Measurements from ENCODE around the gene SYT14. TPM values are rescaled to one million over a fixed set of nuclear protein-coding genes. Genes with fewer than 3 reads are reported as not detected.

SYT14 gene
- total and polyA plus RNA-seq, 2 experiments from 2014 or later = 0.55 to 1.7 TPM

GRCh38 chr1:209948155-209948554, 10.1 kb downstream of the SYT14 start:
- H3K4me3 ChIP-seq = no peak overlapping the region
- no peak overlapping the region for H3K4me2 ChIP-seq (ENCODE audit: unreplicated experiment)
- WGBS, 2 experiments (ENCODE audit: low coverage in 1 of 2, low lambda C conversion rate in 2 of 2, missing lambda C conversion rate in 2 of 2) = 35 to 42% methylated on average over 3 of the region's 3 CpGs
- H3K27ac ChIP-seq = no peak overlapping the region
- no peaks in the 10 kb centered on the region for H3F3A ChIP-seq (ENCODE audit: insufficient read depth)
- H3K27me3 ChIP-seq (replicated peaks; ENCODE audit: insufficient read depth) = no peaks in the 10 kb centered on the region
- no peaks in the 10 kb centered on the region for H3K9me3 ChIP-seq (ENCODE audit: low read depth)
- TF ChIP-seq EZH2 (IDR thresholded peaks at IDR 0.05; ENCODE audit: insufficient read depth, poor library complexity, severe bottlenecking) = no peak
- no peak for TF ChIP-seq EZH2phosphoT487 (IDR thresholded peaks at IDR 0.05; ENCODE audit: insufficient read depth, low read depth)
- in situ Hi-C loops (cut with MboI) = no loop called here
- H3K9me2 ChIP-seq (ENCODE audit: insufficient read depth) = no peaks in the 10 kb centered on the region
- no peaks in the 10 kb centered on the region for H3K36me3 ChIP-seq (ENCODE audit: low read depth)
- H2AFZ ChIP-seq = no peak overlapping the region
- H3K79me2 ChIP-seq (ENCODE audit: insufficient read depth) = no peaks in the 10 kb centered on the region
- H4K20me1 ChIP-seq (ENCODE audit: insufficient read depth) = no peaks in the 10 kb centered on the region
- no peak overlapping the region for H3K9ac ChIP-seq
- H3K4me1 ChIP-seq (ENCODE audit: insufficient read depth) = no peaks in the 10 kb centered on the region
- no peak for DNase-seq

- no peak overlapping the region for H3K27ac ChIP-seq
- WGBS, 2 experiments (ENCODE audit: low coverage in 1 of 2, low lambda C conversion rate in 2 of 2, missing lambda C conversion rate in 2 of 2) = 89% methylated on average over 2 of the region's 2 CpGs
- no peak overlapping the region for H3K9ac ChIP-seq
- no peaks in the 10 kb centered on the region for H3K4me1 ChIP-seq (ENCODE audit: insufficient read depth)
- H3K79me2 ChIP-seq (ENCODE audit: insufficient read depth) = no peaks in the 10 kb centered on the region
- no peak for TF ChIP-seq EZH2 (IDR thresholded peaks at IDR 0.05; ENCODE audit: insufficient read depth, poor library complexity, severe bottlenecking)
- no peak for TF ChIP-seq EZH2phosphoT487 (IDR thresholded peaks at IDR 0.05; ENCODE audit: insufficient read depth, low read depth)
- in situ Hi-C loops (cut with MboI) = no loop called here
- H3F3A ChIP-seq (ENCODE audit: insufficient read depth) = no peaks in the 10 kb centered on the region
- no peak overlapping the region for H2AFZ ChIP-seq
- no peaks in the 10 kb centered on the region for H3K9me3 ChIP-seq (ENCODE audit: low read depth)
- H3K27me3 ChIP-seq (replicated peaks; ENCODE audit: insufficient read depth) = no peaks in the 10 kb centered on the region
- no peak for DNase-seq
- no peaks in the 10 kb centered on the region for H4K20me1 ChIP-seq (ENCODE audit: insufficient read depth)
- H3K4me2 ChIP-seq (ENCODE audit: unreplicated experiment) = no peak overlapping the region
- no peaks in the 10 kb centered on the region for H3K9me2 ChIP-seq (ENCODE audit: insufficient read depth)
- H3K4me3 ChIP-seq = no peak overlapping the region
- no peaks in the 10 kb centered on the region for H3K36me3 ChIP-seq (ENCODE audit: low read depth)
Observed at GRCh38 chr1:209956116-209956515, 18.1 kb downstream of the SYT14 start.

- Histone ChIP-seq H3K27me3 (replicated peaks; ENCODE audit: insufficient read depth) (no peaks in the 10 kb centered on the region), H3K9me3 (ENCODE audit: low read depth) (no peaks in the 10 kb centered on the region), H3K79me2 (ENCODE audit: insufficient read depth) (no peaks in the 10 kb centered on the region), H3K9ac (no peak overlapping the region), H3F3A (ENCODE audit: insufficient read depth) (no peaks in the 10 kb centered on the region), H3K27ac (no peak overlapping the region), H3K36me3 (ENCODE audit: low read depth) (no peaks in the 10 kb centered on the region), H2AFZ (no peak overlapping the region), H3K4me3 (no peak overlapping the region), H4K20me1 (ENCODE audit: insufficient read depth) (no peaks in the 10 kb centered on the region), H3K4me2 (ENCODE audit: unreplicated experiment) (no peak overlapping the region), H3K4me1 (ENCODE audit: insufficient read depth) (no peaks in the 10 kb centered on the region), H3K9me2 (ENCODE audit: insufficient read depth) (no peaks in the 10 kb centered on the region)
- 71% methylated on average over 2 of the region's 2 CpGs for WGBS, 2 experiments (ENCODE audit: low coverage in 1 of 2, low lambda C conversion rate in 2 of 2, missing lambda C conversion rate in 2 of 2)
- no peak for DNase-seq
- TF ChIP-seq EZH2 (IDR thresholded peaks at IDR 0.05; ENCODE audit: insufficient read depth, poor library complexity, severe bottlenecking) (no peak), EZH2phosphoT487 (IDR thresholded peaks at IDR 0.05; ENCODE audit: insufficient read depth, low read depth) (no peak)
- in situ Hi-C loops (cut with MboI) = no loop called here
Observed at GRCh38 chr1:209959623-209960022, 21.6 kb downstream of the SYT14 start.

GRCh38 chr1:209960926-209961325, 22.9 kb downstream of the SYT14 start:
- WGBS, 2 experiments (ENCODE audit: low coverage in 1 of 2, low lambda C conversion rate in 2 of 2, missing lambda C conversion rate in 2 of 2) = 23 to 24% methylated on average over 2 of the region's 2 CpGs
- no peaks in the 10 kb centered on the region for H3K9me3 ChIP-seq (ENCODE audit: low read depth)

GRCh38 chr1:209962388-209962787, 24.4 kb downstream of the SYT14 start:
- no peak for DNase-seq
- Histone ChIP-seq H3K4me2 (ENCODE audit: unreplicated experiment) (no peak overlapping the region), H4K20me1 (ENCODE audit: insufficient read depth) (no peaks in the 10 kb centered on the region), H3K36me3 (ENCODE audit: low read depth) (no peaks in the 10 kb centered on the region), H3K9me2 (ENCODE audit: insufficient read depth) (no peaks in the 10 kb centered on the region), H2AFZ (no peak overlapping the region), H3K4me3 (no peak overlapping the region), H3K79me2 (ENCODE audit: insufficient read depth) (no peaks in the 10 kb centered on the region), H3K9me3 (ENCODE audit: low read depth) (no peaks in the 10 kb centered on the region), H3K9ac (no peak overlapping the region), H3F3A (ENCODE audit: insufficient read depth) (no peaks in the 10 kb centered on the region), H3K27me3 (replicated peaks; ENCODE audit: insufficient read depth) (no peaks in the 10 kb centered on the region), H3K27ac (no peak overlapping the region), H3K4me1 (ENCODE audit: insufficient read depth) (no peaks in the 10 kb centered on the region)
- in situ Hi-C loops (cut with MboI) = no loop called here
- TF ChIP-seq EZH2phosphoT487 (IDR thresholded peaks at IDR 0.05; ENCODE audit: insufficient read depth, low read depth) = no peak
- no peak for TF ChIP-seq EZH2 (IDR thresholded peaks at IDR 0.05; ENCODE audit: insufficient read depth, poor library complexity, severe bottlenecking)
- 57 to 61% methylated on average over 4 of the region's 4 CpGs for WGBS, 2 experiments (ENCODE audit: low coverage in 1 of 2, low lambda C conversion rate in 2 of 2, missing lambda C conversion rate in 2 of 2)

More at GRCh38 chr1:209960926-209961325, 22.9 kb downstream of the SYT14 start:
- DNase-seq = no peak
- Histone ChIP-seq H4K20me1 (ENCODE audit: insufficient read depth) (no peaks in the 10 kb centered on the region), H3K36me3 (ENCODE audit: low read depth) (no peaks in the 10 kb centered on the region), H3K27ac (no peak overlapping the region), H3K9me2 (ENCODE audit: insufficient read depth) (no peaks in the 10 kb centered on the region), H2AFZ (no peak overlapping the region), H3K27me3 (replicated peaks; ENCODE audit: insufficient read depth) (no peaks in the 10 kb centered on the region), H3K79me2 (ENCODE audit: insufficient read depth) (no peaks in the 10 kb centered on the region), H3K4me3 (no peak overlapping the region), H3F3A (ENCODE audit: insufficient read depth) (no peaks in the 10 kb centered on the region), H3K9ac (no peak overlapping the region), H3K4me2 (ENCODE audit: unreplicated experiment) (no peak overlapping the region), H3K4me1 (ENCODE audit: insufficient read depth) (no peaks in the 10 kb centered on the region)
- in situ Hi-C loops (cut with MboI) = no loop called here
- no peak for TF ChIP-seq EZH2 (IDR thresholded peaks at IDR 0.05; ENCODE audit: insufficient read depth, poor library complexity, severe bottlenecking)
- no peak for TF ChIP-seq EZH2phosphoT487 (IDR thresholded peaks at IDR 0.05; ENCODE audit: insufficient read depth, low read depth)

Measured in GM23248 (cell line).